ENCODE results near the gene SLC37A1. TPM values are rescaled to one million over a fixed set of nuclear protein-coding genes. Genes with fewer than 3 reads are reported as not detected.

Gene SLC37A1
- total and polyA plus RNA-seq, 4 donors, result 2.0 to 7.2 (median 4.3) TPM

DNA sequence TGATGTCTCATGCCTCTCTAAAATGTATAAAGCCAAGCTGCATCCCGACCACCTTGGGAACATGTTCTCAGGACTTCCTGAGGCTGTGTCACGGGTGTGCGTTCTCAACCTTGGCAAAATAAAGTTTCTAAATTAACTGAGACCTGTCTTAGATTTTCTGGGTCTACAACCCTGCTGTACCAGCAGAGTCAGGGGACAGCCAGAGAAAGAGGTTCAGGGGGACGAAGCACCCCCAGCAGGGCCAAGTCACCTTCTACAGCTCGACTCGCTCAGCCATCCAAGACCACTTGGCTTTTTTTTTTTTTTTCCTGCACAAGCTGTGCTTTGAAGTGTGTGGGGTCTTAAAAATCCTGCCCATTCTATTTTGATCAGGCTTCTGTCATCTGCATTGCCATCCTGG, 111.3 kb downstream of the SLC37A1 start:
- H3K4me1 ChIP-seq (ENCODE audit: control insufficient read depth in 4 of 4, insufficient read depth in 4 of 4, low read length in 3 of 4), result peaks cover 3 to 14% (median 8%) of the 10 kb centered on the region in 4 donors
- H3K9me3 ChIP-seq (ENCODE audit: control insufficient read depth in 4 of 4, low read length in 3 of 4), result no peaks in the 10 kb centered on the region
- no peak for DNase-seq (ENCODE audit: low spot score)
- WGBS, result 89% methylated on average over 6 of the region's 6 CpGs
- no peaks in the 10 kb centered on the region for H3K36me3 ChIP-seq (ENCODE audit: control insufficient read depth in 4 of 4, insufficient read depth in 3 of 4, low read depth in 1 of 4, low read length in 3 of 4)
- H3K27ac ChIP-seq (ENCODE audit: low read depth in 1 of 2, low read length in 2 of 2), result no peak overlapping the region
- TF ChIP-seq NR2F2 (IDR thresholded peaks at IDR 0.05) (no peak), GABPA (IDR thresholded peaks at IDR 0.05 in 1 of 2, conservative IDR thresholded peaks at IDR 0.05 in 1 of 2) (no peak), TAF1 (conservative IDR thresholded peaks at IDR 0.05) (no peak), JUND (IDR thresholded peaks at IDR 0.05) (no peak), EGR1 (IDR thresholded peaks at IDR 0.05; ENCODE audit: low read depth in 2 of 2) (no peak), SP1 (IDR thresholded peaks at IDR 0.05) (no peak), FOXA1 (IDR thresholded peaks at IDR 0.05) (no peak), YY1 (IDR thresholded peaks at IDR 0.05) (no peak)
- TF ChIP-seq, protein P1, sequence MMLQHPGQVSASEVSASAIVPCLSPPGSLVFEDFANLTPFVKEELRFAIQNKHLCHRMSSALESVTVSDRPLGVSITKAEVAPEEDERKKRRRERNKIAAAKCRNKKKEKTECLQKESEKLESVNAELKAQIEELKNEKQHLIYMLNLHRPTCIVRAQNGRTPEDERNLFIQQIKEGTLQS (IDR thresholded peaks at IDR 0.05), result no peak
- no peak overlapping the region for H3K4me3 ChIP-seq (ENCODE audit: low read depth in 1 of 3, low read length in 3 of 3)
- no peaks in the 10 kb centered on the region for H3K27me3 ChIP-seq (ENCODE audit: control insufficient read depth in 4 of 4, insufficient read depth in 4 of 4, low read length in 3 of 4)
- H3K9ac ChIP-seq (ENCODE audit: low read depth in 1 of 2, low read length in 2 of 2), result no peak overlapping the region

DNA sequence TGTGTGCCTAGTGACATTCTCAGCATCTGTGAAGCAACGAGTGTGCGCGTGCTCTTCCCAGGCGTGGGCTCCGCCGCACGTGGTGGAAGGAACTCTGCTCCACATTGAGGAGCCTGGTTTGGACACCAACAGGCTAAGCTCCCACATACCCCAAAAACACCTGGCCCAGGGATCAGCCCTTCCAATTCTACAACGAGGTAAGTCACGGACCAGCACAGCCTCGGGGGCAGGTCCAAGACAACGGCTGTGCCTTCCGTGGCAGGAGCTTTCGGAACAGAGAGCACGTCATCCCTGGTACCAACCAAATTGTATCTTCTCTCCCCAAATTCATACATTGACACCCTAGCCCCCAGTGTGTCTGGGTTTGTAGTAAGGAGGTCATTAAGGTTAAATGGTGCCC, 112.5 kb downstream of the SLC37A1 start:
- Histone ChIP-seq H3K36me3 (ENCODE audit: control insufficient read depth in 4 of 4, insufficient read depth in 3 of 4, low read depth in 1 of 4, low read length in 3 of 4) (no peaks in the 10 kb centered on the region), H3K4me3 (ENCODE audit: low read depth in 1 of 3, low read length in 3 of 3) (no peak overlapping the region), H3K9me3 (ENCODE audit: control insufficient read depth in 4 of 4, low read length in 3 of 4) (no peaks in the 10 kb centered on the region), H3K27ac (ENCODE audit: low read depth in 1 of 2, low read length in 2 of 2) (no peak overlapping the region), H3K9ac (ENCODE audit: low read depth in 1 of 2, low read length in 2 of 2) (no peak overlapping the region), H3K4me1 (ENCODE audit: control insufficient read depth in 4 of 4, insufficient read depth in 4 of 4, low read length in 3 of 4) (peaks cover 3 to 25% (median 10%) of the 10 kb centered on the region in 4 donors), H3K27me3 (ENCODE audit: control insufficient read depth in 4 of 4, insufficient read depth in 4 of 4, low read length in 3 of 4) (no peaks in the 10 kb centered on the region)
- no peak for DNase-seq (ENCODE audit: low spot score)
- TF ChIP-seq, protein P2, sequence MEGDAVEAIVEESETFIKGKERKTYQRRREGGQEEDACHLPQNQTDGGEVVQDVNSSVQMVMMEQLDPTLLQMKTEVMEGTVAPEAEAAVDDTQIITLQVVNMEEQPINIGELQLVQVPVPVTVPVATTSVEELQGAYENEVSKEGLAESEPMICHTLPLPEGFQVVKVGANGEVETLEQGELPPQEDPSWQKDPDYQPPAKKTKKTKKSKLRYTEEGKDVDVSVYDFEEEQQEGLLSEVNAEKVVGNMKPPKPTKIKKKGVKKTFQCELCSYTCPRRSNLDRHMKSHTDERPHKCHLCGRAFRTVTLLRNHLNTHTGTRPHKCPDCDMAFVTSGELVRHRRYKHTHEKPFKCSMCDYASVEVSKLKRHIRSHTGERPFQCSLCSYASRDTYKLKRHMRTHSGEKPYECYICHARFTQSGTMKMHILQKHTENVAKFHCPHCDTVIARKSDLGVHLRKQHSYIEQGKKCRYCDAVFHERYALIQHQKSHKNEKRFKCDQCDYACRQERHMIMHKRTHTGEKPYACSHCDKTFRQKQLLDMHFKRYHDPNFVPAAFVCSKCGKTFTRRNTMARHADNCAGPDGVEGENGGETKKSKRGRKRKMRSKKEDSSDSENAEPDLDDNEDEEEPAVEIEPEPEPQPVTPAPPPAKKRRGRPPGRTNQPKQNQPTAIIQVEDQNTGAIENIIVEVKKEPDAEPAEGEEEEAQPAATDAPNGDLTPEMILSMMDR (IDR thresholded peaks at IDR 0.05; ENCODE audit: low read depth, low read length, missing input control), result no peak
- TF ChIP-seq, protein P3, sequence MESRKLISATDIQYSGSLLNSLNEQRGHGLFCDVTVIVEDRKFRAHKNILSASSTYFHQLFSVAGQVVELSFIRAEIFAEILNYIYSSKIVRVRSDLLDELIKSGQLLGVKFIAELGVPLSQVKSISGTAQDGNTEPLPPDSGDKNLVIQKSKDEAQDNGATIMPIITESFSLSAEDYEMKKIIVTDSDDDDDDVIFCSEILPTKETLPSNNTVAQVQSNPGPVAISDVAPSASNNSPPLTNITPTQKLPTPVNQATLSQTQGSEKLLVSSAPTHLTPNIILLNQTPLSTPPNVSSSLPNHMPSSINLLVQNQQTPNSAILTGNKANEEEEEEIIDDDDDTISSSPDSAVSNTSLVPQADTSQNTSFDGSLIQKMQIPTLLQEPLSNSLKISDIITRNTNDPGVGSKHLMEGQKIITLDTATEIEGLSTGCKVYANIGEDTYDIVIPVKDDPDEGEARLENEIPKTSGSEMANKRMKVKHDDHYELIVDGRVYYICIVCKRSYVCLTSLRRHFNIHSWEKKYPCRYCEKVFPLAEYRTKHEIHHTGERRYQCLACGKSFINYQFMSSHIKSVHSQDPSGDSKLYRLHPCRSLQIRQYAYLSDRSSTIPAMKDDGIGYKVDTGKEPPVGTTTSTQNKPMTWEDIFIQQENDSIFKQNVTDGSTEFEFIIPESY (IDR thresholded peaks at IDR 0.05), result no peak
- TF ChIP-seq REST (IDR thresholded peaks at IDR 0.05) (no peak), RAD21 (IDR thresholded peaks at IDR 0.05) (no peak), EGR1 (IDR thresholded peaks at IDR 0.05; ENCODE audit: low read depth in 2 of 2) (no peak), FOXA1 (IDR thresholded peaks at IDR 0.05) (no peak), YY1 (IDR thresholded peaks at IDR 0.05) (no peak)
- TF ChIP-seq, protein P1 (IDR thresholded peaks at IDR 0.05), result no peak
- WGBS, result 96% methylated on average over 14 of the region's 14 CpGs

Measured in liver (tissue), 9 donors.